GM04503 (cell line): ENCODE results near the gene SLC30A3.
"Not testable (repeated sequence)": the region's sequence is repeated elsewhere in the genome, so short reads cannot be mapped to it uniquely, and the experiment has no call there.

Experiments
- DNase-seq: peaks from one replicate; pipeline ENCODE4 v3.0.0-alpha.2; 2012; ENCODE audit warnings: low read depth

SLC30A3 gene

GRCh38 chr2:27284996-27285395, 22.1 kb upstream of the SLC30A3 start:
- no peak for DNase-seq

- no peak for DNase-seq
Observed at GRCh38 chr2:27282892-27283291, 20.0 kb upstream of the SLC30A3 start.

GRCh38 chr2:27281855-27282559, 19.2 kb upstream of the SLC30A3 start, which contains the start of gene TRIM54:
TRIM54 (plus strand) TSS chr2:27282429; CDS start chr2:27282732, 303 bp downstream.
- DNase-seq, result no peak

GRCh38 chr2:27281442-27281841, 18.6 kb upstream of the SLC30A3 start:
- DNase-seq, result no peak

- DNase-seq, result no peak
Observed at GRCh38 chr2:27280826-27281225, 18.0 kb upstream of the SLC30A3 start.

GRCh38 chr2:27278010-27278409, 15.2 kb upstream of the SLC30A3 start:
- DNase-seq, result no peak

- DNase-seq, result no peak
Observed at GRCh38 chr2:27275211-27276150, 12.6 kb upstream of the SLC30A3 start, which contains the start of gene DNAJC5G. DNAJC5G (plus strand) TSS chr2:27275433; CDS start chr2:27276729, 1,296 bp downstream.

GRCh38 chr2:27272537-27273522, 10.0 kb upstream of the SLC30A3 start:
- DNase-seq, result not testable (repeated sequence)

- DNase-seq, result no peak
Observed at GRCh38 chr2:27271631-27272340, 8.9 kb upstream of the SLC30A3 start.

- DNase-seq, result no peak
Observed at GRCh38 chr2:27270670-27271069, 7.8 kb upstream of the SLC30A3 start.

GRCh38 chr2:27270131-27270530, 7.3 kb upstream of the SLC30A3 start:
- no peak for DNase-seq

- DNase-seq, result not testable (repeated sequence)
Observed at GRCh38 chr2:27268296-27268695, 5.4 kb upstream of the SLC30A3 start.

GRCh38 chr2:27265536-27265870, 2.7 kb upstream of the SLC30A3 start:
- no peak for DNase-seq

GRCh38 chr2:27264753-27265535, 2.1 kb upstream of the SLC30A3 start:
- DNase-seq, result no peak

GRCh38 chr2:27264253-27264752, 1.5 kb upstream of the SLC30A3 start:
- no peak for DNase-seq

GRCh38 chr2:27263287-27264252, 723 bp upstream of the SLC30A3 start:
- no peak for DNase-seq

GRCh38 chr2:27261926-27262298, 935 bp downstream of the SLC30A3 start:
- DNase-seq, result no peak

GRCh38 chr2:27261241-27261925, 1.5 kb downstream of the SLC30A3 start:
- DNase-seq, result no peak
